GM12865 (cell line): Measurements from ENCODE around the gene GNPTAB.

Source experiments
- DNase-seq: peaks from one replicate; pipeline ENCODE4 v3.0.0; 2010; ENCODE audit warnings: low read depth
- H3K4me3 ChIP-seq: 2 replicates; pipeline ENCODE4 v1.5.1; 2011; ENCODE audit warnings: mild to moderate bottlenecking, low read depth, low read length, control low read depth
- TF ChIP-seq, protein P1 (sequence below): IDR thresholded peaks from 2 replicates; pipeline ENCODE4 v1.5.1; 2011; ENCODE audit warnings: low read length, control low read depth, low read depth, inconsistent platforms; ENCODE audit not compliant: insufficient read depth; ENCODE audit errors: missing control alignments

GNPTAB gene

DNA sequence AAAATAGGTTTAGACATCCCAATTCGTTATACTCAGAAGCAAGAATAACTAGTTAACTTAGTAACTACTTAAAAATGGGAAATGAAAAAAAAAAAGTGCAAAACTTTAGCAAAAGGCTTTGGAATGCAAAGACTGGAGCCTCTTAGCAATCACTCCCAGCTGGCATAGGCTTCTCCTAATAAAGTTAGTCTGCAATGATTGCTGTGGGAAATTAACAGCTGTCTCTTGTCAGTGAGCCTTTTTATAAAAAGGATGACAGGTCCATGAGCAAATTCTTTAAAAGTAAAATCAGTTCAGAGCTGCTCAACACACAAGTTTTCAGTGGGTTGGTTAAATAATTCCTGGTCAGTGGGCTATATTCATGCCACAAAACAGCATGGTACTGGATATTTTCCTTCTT lies 84.1 kb downstream of the GNPTAB start:
- TF ChIP-seq, protein P1, sequence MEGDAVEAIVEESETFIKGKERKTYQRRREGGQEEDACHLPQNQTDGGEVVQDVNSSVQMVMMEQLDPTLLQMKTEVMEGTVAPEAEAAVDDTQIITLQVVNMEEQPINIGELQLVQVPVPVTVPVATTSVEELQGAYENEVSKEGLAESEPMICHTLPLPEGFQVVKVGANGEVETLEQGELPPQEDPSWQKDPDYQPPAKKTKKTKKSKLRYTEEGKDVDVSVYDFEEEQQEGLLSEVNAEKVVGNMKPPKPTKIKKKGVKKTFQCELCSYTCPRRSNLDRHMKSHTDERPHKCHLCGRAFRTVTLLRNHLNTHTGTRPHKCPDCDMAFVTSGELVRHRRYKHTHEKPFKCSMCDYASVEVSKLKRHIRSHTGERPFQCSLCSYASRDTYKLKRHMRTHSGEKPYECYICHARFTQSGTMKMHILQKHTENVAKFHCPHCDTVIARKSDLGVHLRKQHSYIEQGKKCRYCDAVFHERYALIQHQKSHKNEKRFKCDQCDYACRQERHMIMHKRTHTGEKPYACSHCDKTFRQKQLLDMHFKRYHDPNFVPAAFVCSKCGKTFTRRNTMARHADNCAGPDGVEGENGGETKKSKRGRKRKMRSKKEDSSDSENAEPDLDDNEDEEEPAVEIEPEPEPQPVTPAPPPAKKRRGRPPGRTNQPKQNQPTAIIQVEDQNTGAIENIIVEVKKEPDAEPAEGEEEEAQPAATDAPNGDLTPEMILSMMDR, result no peak
- H3K4me3 ChIP-seq, result no peak overlapping the region
- DNase-seq, result no peak

DNA sequence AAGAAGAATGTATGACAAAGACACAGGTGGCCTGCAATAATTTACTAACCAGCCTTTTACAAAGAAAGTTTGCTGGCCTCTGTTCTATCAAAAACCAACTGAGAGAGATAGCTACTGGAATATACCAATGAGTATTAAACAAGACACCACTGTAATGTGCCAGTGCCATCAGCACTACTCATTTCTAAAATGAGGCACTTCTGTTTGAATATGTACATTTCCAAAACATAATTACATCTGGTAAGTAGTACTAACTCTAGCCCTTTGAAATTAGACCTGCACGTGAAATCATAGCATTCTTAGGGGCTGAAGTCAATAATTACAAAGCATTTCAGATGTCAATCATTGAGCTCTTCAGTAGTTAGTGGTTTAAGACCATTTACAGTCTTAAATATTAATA lies 84.6 kb downstream of the GNPTAB start:
- DNase-seq, result no peak
- H3K4me3 ChIP-seq, result no peak overlapping the region
- TF ChIP-seq, protein P1, result no peak

DNA sequence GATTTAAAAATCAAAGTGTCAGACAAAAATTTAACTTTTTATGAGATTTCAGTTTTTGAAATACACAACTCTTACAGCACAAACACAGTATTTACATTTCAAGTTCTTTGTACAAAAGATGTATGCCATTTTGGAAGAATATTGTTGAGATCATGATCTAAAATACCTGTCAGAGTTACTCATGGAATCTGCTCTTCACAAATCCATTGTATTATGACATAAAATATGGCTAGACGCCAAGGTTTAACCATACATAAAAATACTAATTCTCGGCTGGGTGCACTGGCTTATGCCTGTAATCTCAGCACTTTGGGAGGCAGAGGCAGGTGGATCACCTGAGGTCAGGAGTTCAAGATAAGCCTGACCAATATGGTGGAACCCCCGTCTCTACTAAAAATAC lies 85.3 kb downstream of the GNPTAB start:
- no peak overlapping the region for H3K4me3 ChIP-seq
- TF ChIP-seq, protein P1, result no peak
- DNase-seq, result no peak

DNA sequence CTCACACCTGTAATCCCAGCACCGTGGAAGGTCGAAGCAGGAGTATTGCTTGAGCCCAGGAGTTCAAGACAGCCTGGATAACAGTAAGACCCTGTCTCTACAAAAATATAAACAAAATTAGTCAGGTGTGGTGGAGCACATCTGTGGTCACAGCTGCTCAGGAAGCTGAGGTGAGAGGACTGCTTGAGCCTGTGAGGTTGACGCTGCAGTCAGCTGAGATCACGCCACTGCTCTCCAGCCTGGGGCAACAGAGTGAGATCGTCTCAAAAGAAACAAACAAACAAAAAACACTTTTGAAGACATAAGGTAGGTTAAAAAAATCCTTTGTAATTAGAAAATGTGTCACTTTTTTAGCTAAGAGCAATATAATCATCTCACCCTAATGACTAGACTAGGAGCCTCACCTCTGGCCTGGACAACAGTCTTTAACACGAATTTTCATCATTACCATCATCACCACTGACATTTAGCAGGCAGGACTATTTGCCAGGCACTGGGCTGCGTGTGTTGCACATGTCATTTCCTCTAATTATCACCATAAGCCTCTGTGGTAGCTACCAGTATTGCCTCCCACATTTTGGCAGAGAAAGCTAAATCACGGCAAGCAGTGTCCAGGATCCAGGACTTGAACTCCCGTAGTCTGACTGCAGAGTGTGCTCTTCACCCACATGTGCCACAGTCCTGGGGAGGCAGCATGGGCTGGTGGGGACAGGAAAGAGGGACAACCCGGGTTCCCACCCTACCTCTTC lies 86.9 kb downstream of the GNPTAB start:
- peak overlapping the region; percentile 3; the same call in 1 of the 2 replicates for H3K4me3 ChIP-seq
- TF ChIP-seq, protein P1, result peak; percentile 8
- peak; percentile 88 for DNase-seq

DNA sequence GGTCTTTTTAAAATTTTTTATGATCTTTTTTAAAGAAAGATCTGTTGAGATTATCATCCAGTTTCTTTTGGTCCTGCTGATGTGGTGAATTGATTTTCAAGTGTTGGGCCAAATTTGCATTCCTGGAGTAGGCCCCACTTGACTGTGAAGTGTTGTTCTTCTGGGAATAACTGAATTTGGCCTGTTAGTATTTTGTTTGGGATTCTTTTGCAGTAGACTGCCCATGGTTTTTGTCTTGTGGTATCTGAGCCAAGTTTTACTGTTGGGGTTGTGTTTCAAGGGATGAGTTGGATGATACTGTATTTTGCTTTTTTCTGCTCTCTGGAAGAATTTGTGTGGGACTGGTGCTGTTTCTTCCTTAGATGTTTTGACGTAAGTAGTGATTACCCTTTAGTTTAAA lies 87.5 kb downstream of the GNPTAB start:
- no peak for DNase-seq
- no peak overlapping the region for H3K4me3 ChIP-seq

DNA sequence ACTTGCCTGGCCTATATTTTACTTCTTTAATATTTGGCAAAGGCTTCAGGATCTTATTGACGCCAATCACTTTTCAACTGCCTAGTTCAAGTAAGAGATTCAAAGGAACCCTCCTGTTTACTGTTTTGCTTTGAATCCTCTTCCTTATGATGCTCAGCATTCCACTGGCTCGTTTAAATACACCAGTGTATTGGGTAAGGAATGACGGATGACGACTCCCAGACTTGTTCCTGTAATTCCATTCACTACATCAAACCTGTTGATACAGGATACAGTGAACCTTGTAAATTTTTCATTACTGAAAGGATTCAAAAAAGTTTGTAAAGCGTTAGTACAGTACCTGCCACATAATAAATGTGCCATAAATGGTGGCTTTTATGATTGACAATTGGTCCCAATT lies 89.8 kb downstream of the GNPTAB start:
- TF ChIP-seq, protein P1, result no peak
- DNase-seq, result no peak

More for the DNA sequence above, 87.5 kb downstream of the GNPTAB start:
- TF ChIP-seq, protein P1, result no peak

DNA sequence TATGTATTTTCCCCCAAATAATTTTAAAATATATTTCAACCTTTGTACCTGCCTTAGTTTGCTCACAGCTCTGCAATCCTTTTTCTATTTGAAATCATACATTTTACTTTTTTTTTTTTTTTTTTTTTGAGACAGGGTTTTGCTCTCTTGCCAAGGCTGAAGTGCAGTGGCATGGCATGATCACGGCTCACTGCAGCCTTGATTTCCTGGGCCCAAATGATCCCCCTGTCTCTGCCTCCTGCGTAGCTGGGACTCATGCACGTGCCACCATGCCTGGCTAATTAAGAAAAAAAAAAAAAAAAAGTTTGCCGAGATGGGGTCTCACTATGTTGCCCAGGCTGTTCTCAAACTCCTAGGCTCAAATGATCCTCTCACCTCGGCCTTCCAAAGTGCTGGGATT lies 90.2 kb downstream of the GNPTAB start:
- DNase-seq, result no peak
- TF ChIP-seq, protein P1, result no peak
- no peak overlapping the region for H3K4me3 ChIP-seq

More for the DNA sequence above, 89.8 kb downstream of the GNPTAB start:
- H3K4me3 ChIP-seq, result no peak overlapping the region
